GM19351 (cell line): Measurements from ENCODE around the gene NBEA.
A peak's percentile ranks its signal among the peaks of the same experiment; 100 is the strongest.
"Not testable (repeated sequence)": the region's sequence is repeated elsewhere in the genome, so short reads cannot be mapped to it uniquely, and the experiment has no call there.

ENCODE experiments used
- ATAC-seq: cut with Tn5 transposase; IDR thresholded peaks from one replicate; pipeline ENCODE4 v1.9.1; 2021; ENCODE audit warnings: mild to moderate bottlenecking, moderate library complexity; ENCODE audit not compliant: unreplicated experiment

NBEA gene

DNA sequence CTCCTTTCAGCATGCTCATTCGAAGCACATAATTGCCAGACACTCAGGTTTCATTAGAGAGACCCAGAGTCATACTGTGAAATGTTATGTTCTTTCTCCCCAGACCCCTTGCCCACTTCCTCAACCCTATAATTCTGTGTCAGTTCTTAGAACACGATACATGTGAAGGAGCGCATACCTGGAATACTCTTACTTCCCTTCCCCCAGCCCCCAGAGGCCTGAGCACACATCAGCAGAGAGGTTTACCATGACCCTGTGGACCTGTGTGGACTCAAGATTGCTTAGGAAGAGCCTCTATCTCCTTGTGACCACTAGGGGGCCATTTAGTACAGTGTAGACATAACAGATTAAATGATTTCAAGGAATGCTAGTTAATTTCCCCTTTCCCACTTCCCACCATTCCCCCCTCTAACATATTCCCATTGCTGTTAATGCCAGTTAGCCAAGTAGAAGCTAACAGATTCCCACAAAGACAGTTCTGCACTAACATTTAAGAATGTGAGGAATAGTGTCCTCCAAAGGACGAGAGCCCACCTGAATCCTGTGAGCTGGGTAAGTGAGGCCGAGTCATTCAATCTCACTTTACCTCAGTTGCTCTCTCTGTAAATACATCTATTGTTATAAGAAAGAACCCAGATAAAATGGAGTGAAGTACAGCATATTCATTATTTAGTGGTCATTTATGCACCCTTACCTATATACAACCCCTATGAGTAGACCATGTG is 688.6 kb downstream of the NBEA start:
- ATAC-seq, result peak; percentile 88

DNA sequence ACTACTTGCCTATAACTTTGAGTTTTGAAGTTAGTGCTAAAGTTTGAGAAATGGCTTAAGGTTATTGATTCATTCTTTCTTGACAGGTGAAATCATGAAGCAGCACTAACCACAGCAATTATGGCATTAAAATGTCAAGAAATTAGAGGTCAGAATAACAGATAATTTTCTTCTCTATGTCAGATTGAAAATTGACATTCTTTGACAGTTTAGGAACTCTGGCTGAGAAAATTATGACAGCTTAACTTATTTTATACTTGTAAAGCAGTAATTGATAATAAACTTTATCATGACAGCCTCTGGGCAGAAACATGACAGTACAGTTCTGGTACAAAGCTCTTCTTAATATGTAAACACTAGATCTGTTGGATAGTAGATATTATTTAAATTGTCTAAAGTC is 689.6 kb downstream of the NBEA start:
- no peak for ATAC-seq

DNA sequence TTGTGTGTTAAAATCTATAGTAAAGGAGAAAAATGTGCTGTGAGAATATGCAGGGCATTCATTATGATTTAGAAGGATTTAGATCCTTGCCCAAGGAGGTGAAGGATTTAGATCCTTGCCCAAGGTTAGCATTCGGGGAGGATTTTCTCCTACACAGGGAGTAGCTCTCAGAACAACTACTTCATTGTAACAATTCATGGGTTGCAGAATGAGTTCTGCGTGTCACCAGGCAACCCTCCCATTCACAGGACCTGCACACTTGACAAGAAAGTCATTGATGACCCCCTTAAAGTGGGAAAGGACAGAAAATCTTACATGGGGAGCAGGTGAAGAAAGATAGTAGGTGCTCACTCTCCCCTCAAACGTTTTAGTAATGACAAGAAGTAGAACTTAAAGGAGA is 701.6 kb downstream of the NBEA start:
- no peak for ATAC-seq

DNA sequence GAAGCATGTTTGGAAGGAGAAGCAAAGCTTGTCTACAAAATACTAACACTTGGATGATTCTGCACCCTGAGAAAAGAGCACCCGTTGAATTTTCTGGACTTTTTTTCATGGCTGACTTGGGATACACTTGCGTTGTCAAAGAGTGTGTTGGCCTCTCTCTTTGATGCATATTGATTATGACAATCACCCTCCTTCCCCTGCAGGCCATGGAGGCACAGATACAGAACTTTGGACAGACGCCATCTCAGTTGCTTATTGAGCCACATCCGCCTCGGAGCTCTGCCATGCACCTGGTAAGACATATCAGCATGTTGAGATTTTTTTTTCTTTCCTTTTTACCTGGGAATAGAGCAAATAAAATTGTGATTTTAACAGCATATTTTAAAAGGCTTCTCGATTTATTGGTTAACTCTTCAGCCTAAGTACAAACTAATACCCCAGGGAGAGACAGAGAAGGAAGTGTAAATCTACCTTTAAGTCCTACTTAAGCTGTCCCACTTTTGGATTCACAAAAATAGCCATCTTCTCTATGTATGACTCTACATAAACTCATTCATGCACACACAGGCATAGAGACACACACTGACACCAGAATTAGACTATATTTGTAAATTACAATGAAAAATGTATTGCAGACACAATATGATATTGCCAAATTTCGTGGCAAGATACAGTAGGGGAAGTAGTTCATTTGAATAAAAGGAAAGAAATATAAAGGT is 704.1 kb downstream of the NBEA start:
- no peak for ATAC-seq

DNA sequence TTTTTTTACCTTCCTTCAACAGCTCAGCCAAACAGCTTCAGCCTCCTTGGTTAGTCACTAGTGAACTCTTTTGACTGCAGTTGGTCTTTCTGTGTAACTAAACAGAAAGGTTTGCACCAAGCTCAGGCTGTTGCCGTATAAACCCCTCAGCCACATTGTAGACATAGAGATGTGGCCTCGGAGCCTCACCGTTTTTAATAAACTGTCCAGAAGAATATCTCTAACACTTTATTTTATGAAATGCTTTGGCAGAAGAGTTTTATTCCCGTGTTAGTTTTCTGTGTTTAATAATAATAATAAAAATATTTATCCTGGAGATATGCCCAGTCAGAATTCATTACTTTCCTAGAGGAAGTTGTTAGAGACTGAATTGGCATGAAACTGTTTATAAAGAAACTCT is 706.1 kb downstream of the NBEA start:
- no peak for ATAC-seq

DNA sequence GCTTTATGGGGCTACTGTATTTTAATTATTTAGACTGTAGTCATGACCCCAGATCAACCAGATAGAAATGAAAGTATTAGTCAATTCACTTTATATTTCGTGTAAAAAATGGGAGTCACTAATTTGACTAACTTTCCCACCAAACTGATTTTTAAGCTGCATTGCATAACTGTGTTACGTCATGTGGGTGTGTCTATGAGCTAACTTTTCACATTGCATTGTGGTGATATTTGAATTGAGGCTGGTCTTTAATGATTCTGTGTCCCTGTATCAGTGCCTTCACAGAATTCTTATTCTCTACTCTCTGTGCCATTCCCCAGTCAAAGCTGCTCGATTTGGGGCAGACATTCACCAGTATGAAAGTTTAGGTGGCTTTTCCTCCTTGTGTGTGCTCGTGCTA is 707.1 kb downstream of the NBEA start:
- ATAC-seq, result no peak

DNA sequence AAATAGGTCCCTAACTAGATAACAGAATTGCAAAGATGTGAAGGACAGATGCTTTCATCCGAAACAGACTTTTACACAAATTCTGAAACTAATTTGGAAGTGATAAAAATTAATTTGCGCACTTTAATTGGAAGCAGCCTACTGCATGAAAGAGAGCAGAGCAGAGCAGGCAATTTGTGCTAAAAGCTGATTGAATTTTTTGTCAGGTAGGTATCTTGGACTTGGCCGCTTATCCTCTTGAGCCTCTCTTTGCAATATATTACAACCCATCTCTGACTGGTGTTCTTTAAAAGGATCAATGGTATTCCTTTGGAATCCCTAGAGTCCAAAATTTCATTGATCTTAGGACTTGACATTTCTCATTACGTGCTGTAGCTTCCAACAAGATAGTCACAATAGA is 717.7 kb downstream of the NBEA start:
- no peak for ATAC-seq

DNA sequence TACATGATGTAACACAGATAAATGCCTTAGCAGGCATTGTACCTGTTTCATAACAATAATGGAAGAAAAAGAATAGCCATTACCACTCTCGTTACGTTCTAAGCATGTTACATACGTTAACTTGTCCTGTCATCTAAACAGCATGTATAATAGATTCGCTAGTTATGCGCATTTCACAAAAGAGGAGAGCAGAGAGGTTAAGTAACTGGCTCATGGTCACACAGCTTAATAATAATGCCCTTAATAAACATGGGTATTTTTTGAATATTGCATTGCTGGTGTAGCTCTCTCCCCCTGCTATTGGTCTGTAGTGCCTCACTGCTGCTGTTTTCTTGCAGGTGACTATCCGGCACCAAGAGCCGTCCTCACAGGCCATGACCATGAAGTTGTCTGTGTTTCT is 722.7 kb downstream of the NBEA start:
- no peak for ATAC-seq

DNA sequence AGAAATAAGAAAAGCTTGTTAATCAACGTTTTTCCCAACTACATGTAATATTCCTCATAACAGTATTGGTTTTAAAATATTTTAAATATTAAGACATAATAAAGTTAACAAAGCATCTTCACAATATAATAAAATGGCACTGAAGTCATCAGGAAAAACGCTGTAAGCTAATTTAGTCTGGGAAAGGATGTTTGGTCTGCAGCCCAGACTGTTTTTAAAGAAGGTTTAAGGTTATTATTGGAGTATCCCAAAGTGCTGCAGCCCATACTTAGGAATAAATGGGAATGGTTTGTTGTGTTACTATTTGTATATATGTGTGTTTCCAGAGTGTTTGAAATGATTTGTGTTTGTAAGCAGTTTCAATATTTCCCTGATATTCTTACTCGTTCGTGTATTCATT is 727.3 kb downstream of the NBEA start:
- ATAC-seq, result no peak

DNA sequence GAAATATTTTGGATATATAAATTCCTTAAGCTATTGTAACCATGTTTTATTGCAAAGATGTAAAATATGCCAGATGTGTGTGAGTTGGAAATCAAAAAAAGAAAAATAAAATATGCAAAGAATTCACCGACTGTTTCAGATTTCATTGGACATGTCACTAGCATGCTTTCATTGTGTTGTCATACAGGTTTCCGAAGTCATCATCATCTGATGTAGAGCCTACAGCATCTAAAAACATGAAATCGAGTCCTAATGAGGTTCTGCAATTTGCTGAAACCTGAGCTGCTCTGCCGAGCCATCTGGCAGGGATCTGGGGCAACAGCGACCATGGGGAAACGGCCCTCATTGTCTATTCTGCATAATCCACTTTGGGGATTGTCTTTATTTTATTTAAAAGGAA is 730.5 kb downstream of the NBEA start:
- no peak for ATAC-seq

DNA sequence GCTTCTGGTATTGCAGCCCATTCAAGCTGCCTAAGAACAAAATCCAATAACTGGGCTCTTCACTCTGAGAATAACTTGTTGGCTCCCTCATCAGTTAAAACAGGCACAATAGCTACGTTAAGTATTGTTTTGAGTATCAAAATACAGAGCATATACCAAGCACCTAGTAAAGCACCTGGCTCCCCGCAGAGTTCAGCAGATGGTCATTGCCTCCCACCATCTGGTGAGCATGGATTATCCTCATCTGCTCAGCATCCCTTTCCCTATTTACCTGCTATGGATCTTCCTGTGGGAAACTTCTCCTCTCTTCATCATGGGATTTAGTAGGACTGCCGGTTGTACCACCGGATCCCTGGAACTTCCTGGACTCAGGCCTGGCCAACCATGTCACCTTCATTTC is 733.6 kb downstream of the NBEA start:
- ATAC-seq, result no peak

DNA sequence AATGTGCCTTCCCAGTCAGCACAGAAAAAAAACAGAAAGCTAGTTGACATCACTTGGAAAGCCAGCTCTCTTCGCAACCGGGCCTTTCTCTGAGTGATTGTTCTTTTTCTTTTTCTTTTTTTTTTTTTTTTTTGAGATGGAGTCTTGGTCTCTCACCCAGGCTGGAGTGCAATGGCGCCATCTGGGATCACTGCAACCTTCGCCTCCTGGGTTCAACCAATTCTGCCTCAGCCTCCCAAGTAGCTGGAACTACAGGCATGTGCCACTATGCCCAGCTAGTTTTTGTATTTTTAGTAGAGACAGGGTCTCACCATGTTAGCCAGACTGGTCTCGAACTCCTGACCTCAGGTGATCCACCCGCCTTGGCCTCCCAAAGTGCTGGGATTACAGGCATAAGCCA is 735.8 kb downstream of the NBEA start:
- ATAC-seq, result not testable (repeated sequence)

DNA sequence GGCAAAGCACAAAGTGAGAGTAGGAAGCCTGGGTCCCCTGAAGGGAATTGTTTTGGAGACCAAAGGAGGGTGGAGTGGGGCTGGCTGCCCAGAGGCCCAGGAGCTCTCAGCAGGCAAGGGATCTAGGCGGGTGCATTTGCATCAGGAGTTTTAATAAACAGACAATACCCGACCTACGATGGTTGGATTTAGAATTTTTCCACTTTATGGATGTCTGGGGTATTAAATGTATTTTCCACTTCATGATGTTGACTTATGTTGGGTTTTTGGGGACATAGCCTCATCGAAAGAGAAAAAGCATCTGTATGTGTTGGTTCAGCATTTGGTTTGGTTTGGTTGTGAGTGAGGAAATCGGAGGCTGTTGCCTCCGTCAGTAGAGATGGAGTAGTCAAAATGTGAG is 739.6 kb downstream of the NBEA start:
- no peak for ATAC-seq

DNA sequence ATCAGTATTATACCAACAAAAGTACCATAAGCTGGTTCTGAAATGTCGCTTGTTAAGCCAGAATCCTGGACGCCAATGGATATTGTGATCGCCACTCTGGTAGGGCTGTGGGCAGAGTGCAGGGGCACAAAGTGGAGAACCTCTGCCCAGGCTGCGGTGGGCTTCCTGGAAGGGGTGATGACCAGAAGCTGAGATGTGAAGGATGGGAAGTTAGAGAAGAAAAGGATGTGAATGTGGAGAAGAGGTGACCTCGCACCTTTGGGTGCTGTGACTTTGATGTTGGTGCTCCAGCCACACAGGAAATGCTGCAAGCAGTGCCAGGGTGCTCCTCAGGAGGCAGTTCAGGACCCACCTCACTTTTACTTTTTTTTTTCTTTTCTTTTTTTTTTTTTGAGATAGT is 742.4 kb downstream of the NBEA start:
- no peak for ATAC-seq

DNA sequence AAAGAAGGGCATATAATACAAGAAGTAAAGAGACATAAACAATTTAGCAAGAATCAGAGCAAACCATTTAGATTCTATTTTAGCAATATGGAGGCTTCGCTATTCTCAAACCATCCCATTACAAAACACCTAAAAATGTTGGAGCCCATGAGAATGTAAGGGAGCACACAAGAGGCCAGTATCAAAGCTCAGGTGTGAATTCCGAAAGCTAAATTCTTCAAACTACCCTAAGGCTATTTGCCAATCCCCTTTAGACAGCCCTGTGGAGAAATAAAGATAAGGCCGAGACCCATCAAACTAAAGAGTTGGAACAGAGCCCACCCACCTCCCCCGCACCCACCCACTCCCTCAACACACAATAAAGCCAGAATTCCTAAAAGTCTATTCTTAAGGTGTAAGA is 745.3 kb downstream of the NBEA start:
- no peak for ATAC-seq

DNA sequence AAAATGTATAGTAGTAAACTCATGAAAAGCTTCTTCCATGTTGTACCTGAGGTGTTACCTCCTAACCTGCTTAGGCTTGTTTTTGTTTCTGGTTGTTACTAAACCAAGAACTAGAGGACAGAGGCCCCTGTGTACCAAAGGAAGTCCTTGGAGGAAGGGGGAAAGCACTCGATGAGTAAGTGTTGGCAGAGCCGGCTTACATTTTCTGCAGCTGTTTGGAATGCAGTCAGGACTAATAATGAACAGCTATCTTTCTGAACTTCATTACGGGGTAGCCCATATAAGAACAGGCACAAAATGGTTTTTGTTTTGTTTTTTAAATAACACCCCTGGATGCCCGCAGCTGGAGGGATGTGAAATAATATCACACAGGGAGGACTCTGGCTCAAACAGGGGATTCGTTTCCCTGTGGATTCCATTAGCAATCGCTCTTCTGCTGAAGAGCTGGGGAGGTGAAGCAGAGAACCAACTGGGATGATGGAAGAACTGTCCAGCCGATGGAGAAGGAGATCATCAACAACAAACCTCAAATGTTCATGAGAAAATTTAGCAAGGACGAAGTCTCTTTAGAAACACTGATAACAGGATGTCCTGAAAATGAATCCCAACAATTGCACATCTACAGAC is 748.6 kb downstream of the NBEA start:
- no peak for ATAC-seq

DNA sequence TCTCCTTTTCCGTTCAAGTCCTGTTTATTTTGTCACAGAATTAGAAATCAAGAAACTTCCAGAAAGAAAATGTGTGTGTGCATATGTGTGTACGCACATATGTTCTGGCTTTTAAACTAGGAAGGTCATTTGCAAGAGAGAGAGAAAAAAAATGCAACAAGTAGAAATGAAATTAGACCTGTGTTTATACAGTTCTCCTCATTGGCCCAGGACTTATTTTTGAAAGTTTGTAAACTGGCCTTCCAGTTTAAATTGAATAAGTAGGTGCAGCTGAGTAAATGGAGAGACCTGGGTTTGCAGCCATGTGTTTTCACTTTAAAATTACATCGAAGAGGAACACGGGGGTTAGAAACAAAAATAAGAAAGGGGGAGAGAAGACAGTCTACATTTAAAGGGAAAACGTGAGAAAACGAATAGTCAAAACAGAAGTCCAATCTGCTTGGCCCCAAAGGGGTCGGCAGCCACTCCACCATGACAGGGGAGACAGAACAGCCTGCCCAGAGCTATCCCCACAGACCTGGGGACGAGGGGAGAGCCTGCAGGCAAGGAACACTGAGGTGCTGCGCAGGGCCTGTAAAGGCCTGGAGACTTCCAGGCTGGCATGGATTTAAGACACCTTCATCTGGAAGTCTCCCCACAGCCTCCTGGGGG is 751.2 kb downstream of the NBEA start:
- no peak for ATAC-seq

DNA sequence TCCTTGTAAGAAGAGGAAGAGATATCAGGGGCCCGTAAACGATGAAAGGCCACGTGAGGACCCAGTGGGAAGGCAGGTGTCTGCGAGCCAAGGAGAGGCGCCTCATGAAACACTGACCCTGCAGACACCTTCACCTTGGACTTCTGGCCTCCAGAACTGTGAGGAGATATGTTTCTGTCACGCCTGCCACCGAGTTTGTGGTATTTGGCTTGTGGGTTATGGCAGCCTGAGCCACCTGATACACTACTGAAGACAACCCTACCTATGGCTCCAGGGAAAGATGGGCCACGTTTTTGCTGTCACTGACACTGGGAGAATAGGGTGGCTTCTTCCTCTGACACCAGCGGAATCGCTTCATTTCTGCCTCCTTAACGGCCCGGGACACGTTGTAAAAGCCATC is 752.0 kb downstream of the NBEA start:
- ATAC-seq, result no peak

DNA sequence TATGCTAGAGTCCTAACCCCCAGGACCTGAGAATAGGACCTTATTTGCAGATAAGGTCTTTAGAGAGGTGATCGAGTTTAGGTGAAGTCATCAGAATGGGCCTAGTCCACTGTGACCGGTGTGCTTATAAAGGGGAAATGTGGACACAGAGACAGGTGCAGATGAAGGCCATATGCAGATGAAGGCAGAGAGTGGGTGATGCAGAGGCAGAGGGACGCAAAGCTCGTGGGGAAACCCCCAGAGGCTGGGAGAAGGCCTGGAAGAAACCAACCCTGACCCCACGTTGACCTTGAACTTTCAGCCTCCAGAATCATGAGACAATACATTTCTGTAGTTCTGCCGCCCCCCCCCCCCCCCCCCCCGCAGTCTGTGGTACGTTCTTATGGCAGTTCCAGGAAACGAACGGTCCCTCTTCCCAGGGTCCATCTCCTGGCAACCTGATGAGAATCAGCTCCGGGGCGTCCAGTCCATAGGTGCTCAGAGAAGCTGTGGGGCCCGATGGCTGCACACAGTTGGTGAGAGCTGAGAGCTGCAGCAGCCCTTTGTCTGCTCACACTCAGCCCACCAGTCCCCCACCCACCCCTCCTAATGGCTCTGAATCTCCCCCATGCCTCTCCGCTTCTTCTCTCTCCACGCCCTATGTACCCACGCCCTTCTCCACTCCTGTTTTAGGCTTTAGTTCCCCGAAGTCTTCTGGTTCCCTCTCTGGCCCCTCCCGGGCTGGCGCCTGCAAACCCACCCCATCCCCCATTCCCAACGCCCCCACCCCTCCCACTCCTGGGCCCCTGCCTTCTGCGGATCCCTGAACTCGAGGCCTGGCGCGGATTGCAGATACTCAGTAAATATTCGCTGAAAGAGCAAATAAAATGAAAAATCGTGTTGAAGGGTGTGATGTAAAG is 752.7 kb downstream of the NBEA start:
- no peak for ATAC-seq

DNA sequence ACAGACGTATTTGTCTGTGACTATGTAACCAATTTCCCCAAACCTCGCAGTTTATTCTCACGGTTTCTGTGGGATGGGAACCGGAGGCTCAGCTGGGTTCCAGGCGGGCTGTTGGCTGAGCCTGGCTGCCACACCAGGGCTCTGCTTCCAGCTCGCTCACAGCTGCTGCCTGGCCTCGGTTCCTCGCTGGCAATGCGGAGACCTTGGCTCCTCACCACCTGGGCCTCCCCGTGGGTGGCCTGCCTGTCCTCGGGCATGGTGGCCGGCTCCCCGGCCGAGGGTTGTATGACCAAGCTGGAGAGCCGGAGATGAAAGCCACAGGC is 753.3 kb downstream of the NBEA start:
- ATAC-seq, result no peak

DNA sequence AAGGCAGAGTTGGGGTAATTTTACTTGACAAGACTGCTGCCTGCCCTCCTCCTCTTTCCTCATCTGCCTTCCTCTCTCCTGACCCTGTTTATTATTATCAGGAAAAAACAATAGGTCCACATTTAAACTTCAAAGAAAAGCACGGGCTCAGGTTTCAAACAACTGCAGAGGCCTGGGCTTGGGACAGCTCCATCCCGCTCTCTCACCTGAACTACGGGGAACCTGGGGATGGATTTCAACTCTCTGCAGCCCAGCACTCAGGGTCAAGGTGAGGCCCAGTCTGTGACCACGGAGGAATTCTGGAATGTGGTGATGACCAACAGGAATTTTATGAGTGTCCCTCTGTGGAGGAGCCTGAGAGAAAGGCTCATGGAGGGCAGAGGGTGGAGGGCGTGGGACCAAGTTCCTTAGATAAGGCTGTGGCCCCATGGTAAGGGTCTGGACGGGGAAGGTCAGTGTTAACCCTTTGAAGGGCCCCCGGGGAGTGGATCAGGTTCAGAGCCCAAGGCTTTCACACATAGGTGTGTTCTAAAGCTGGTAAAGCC is 755.2 kb downstream of the NBEA start:
- no peak for ATAC-seq
